BE2C (cell line): Measurements from ENCODE around the gene NPLOC4.

Experiments used
- DNase-seq: peaks from one replicate; pipeline ENCODE4 v3.0.0-alpha.2; 2020
- H3K27me3 ChIP-seq: fragments of 250-450 bp; sonication (Bioruptor Pico); 2 replicates; pipeline ENCODE4 v1.5.1; 2020; ENCODE audit warnings: mild to moderate bottlenecking
- H3K36me3 ChIP-seq: fragments of 250-450 bp; sonication (Bioruptor Pico); 2 replicates; pipeline ENCODE4 v1.5.1; 2020; ENCODE audit warnings: mild to moderate bottlenecking
- H3K4me1 ChIP-seq: fragments of 250-450 bp; sonication (Bioruptor Pico); 2 replicates; pipeline ENCODE4 v1.5.1; 2020
- H3K4me3 ChIP-seq: 2 replicates; pipeline ENCODE4 v1.5.1; 2011; ENCODE audit warnings: low read depth, low read length
- H3K9me3 ChIP-seq: fragments of 250-450 bp; sonication (Bioruptor Pico); 2 replicates; pipeline ENCODE4 v1.5.1; 2020
- CTCF ChIP-seq: IDR thresholded peaks from 2 replicates; pipeline ENCODE4 v1.5.1; 2012; ENCODE audit warnings: mild to moderate bottlenecking, low read depth, low read length

Gene NPLOC4

GRCh38 chr17:81644496-81644895 lies 7.6 kb upstream of the NPLOC4 start:
- no peaks in the 10 kb centered on the region for H3K36me3 ChIP-seq
- peaks cover 26% of the 10 kb centered on the region for H3K27me3 ChIP-seq
- H3K4me3 ChIP-seq: no peak overlapping the region
- TF ChIP-seq CTCF: no peak
- DNase-seq: no peak
- no peaks in the 10 kb centered on the region for H3K4me1 ChIP-seq
- H3K9me3 ChIP-seq: no peaks in the 10 kb centered on the region

GRCh38 chr17:81641825-81642489 lies 5.0 kb upstream of the NPLOC4 start:
- TF ChIP-seq CTCF: no peak
- no peaks in the 10 kb centered on the region for H3K9me3 ChIP-seq
- DNase-seq: no peak
- no peak overlapping the region for H3K4me3 ChIP-seq
- H3K27me3 ChIP-seq: peaks cover 3% of the 10 kb centered on the region
- no peaks in the 10 kb centered on the region for H3K36me3 ChIP-seq
- H3K4me1 ChIP-seq: peaks cover 2% of the 10 kb centered on the region; the same call in 1 of the 2 replicates

- Histone ChIP-seq H3K4me3 (no peak overlapping the region), H3K27me3 (no peaks in the 10 kb centered on the region), H3K36me3 (no peaks in the 10 kb centered on the region; the same call in 1 of the 2 replicates), H3K9me3 (no peaks in the 10 kb centered on the region), H3K4me1 (peaks cover 2% of the 10 kb centered on the region; the same call in 1 of the 2 replicates)
- no peak for TF ChIP-seq CTCF
- DNase-seq: no peak
Observed at GRCh38 chr17:81640011-81640410, 3.1 kb upstream of the NPLOC4 start.

GRCh38 chr17:81638683-81639082 lies 1.8 kb upstream of the NPLOC4 start:
- Histone ChIP-seq H3K36me3 (no peaks in the 10 kb centered on the region; the same call in 1 of the 2 replicates), H3K4me3 (no peak overlapping the region), H3K4me1 (peaks cover 2% of the 10 kb centered on the region; the same call in 1 of the 2 replicates), H3K27me3 (no peaks in the 10 kb centered on the region), H3K9me3 (no peaks in the 10 kb centered on the region)
- no peak for TF ChIP-seq CTCF
- no peak for DNase-seq

- peaks cover 2% of the 10 kb centered on the region for H3K36me3 ChIP-seq
- peaks cover 2% of the 10 kb centered on the region; the same call in 1 of the 2 replicates for H3K4me1 ChIP-seq
- DNase-seq: no peak
- no peak for TF ChIP-seq CTCF
- H3K9me3 ChIP-seq: no peaks in the 10 kb centered on the region
- H3K27me3 ChIP-seq: no peaks in the 10 kb centered on the region
- peak overlapping the region; percentile 88 for H3K4me3 ChIP-seq
Observed at GRCh38 chr17:81635973-81636504, 873 bp downstream of the NPLOC4 start.

GRCh38 chr17:81635431-81635830 lies 1.5 kb downstream of the NPLOC4 start:
- Histone ChIP-seq H3K36me3 (peaks cover 5% of the 10 kb centered on the region), H3K9me3 (no peaks in the 10 kb centered on the region), H3K4me1 (peaks cover 2% of the 10 kb centered on the region; the same call in 1 of the 2 replicates), H3K27me3 (no peaks in the 10 kb centered on the region), H3K4me3 (peak overlapping the region; percentile 88)
- no peak for TF ChIP-seq CTCF
- no peak for DNase-seq
